Tibial nerve (tissue), 3 donors: ENCODE measurements around the gene ADCY6.

ENCODE experiments used
- CTCF ChIP-seq, 5 experiments: fragments of 200-600 bp in 3 of 5; fragments of 450-650 bp in 2 of 5; sonication (generic) in 3 of 5; IDR thresholded peaks; one replicate each; pipeline ENCODE4 v1.5.1; 2016 to 2019; ENCODE audit warnings: antibody characterized with exemption in 5 of 5, mild to moderate bottlenecking in 3 of 5, moderate library complexity in 2 of 5
- POLR2A ChIP-seq, 2 donors: fragments of 450-650 bp; IDR thresholded peaks; one replicate each; pipeline ENCODE4 v1.6.1; 2017; ENCODE audit warnings: antibody characterized with exemption in 2 of 2, mild to moderate bottlenecking in 2 of 2, moderate library complexity in 2 of 2

- no peak for TF ChIP-seq CTCF (IDR thresholded peaks at IDR 0.05)
- TF ChIP-seq POLR2A (IDR thresholded peaks at IDR 0.05), result no peak
Measured at GRCh38 chr12:48779869-48780268, 9.0 kb downstream of the ADCY6 start.
